Measurements from ENCODE around the gene HEATR1.
"Not testable (repeated sequence)": the region's sequence is repeated elsewhere in the genome, so short reads cannot be mapped to it uniquely, and the experiment has no call there.

The HEATR1 gene

DNA sequence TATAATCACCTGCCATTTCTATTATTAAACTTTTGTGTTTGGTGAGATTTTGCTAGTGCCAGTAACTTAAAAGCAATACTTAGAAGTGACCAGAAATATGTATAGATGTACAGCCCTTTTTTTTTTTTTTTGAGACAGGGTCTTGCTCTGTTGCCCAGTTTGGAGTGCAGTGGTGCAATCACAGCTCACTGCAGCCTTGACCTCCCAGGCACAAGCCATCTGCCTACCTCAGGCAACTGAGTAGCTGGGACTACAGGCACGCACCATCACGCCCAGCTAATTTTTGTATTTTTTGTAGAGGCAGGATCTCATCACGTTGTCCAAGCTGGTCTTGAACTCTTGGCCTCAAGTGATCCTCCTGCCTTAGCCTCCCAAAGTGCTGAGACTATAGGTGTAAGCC is 23.9 kb downstream of the HEATR1 start:
- H3K9ac ChIP-seq (ENCODE audit: low read depth, low read length); H3K9me3 ChIP-seq (ENCODE audit: control insufficient read depth, insufficient read depth, low read length); H3K27me3 ChIP-seq (ENCODE audit: control insufficient read depth, insufficient read depth, low read length); H3K36me3 ChIP-seq (ENCODE audit: control insufficient read depth, insufficient read depth, low read length); H3K4me1 ChIP-seq (ENCODE audit: control insufficient read depth, insufficient read depth, low read length); H3K4me3 ChIP-seq (ENCODE audit: low read depth, low read length): not testable (repeated sequence)

GRCh38 chr1:236578661-236579060 is 25.7 kb downstream of the HEATR1 start:
- Histone ChIP-seq H3K36me3 (ENCODE audit: control insufficient read depth, insufficient read depth, low read length) (peaks cover under 1% of the 10 kb centered on the region), H3K9ac (ENCODE audit: low read depth, low read length) (no peak overlapping the region), H3K4me3 (ENCODE audit: low read depth, low read length) (no peak overlapping the region), H3K9me3 (ENCODE audit: control insufficient read depth, insufficient read depth, low read length) (no peaks in the 10 kb centered on the region), H3K4me1 (ENCODE audit: control insufficient read depth, insufficient read depth, low read length) (no peaks in the 10 kb centered on the region), H3K27me3 (ENCODE audit: control insufficient read depth, insufficient read depth, low read length) (no peaks in the 10 kb centered on the region)

- H3K36me3 ChIP-seq (ENCODE audit: control insufficient read depth, insufficient read depth, low read length); H3K4me1 ChIP-seq (ENCODE audit: control insufficient read depth, insufficient read depth, low read length); H3K9me3 ChIP-seq (ENCODE audit: control insufficient read depth, insufficient read depth, low read length); H3K4me3 ChIP-seq (ENCODE audit: low read depth, low read length); H3K27me3 ChIP-seq (ENCODE audit: control insufficient read depth, insufficient read depth, low read length); H3K9ac ChIP-seq (ENCODE audit: low read depth, low read length): not testable (repeated sequence)
These were observed 27.3 kb downstream of the HEATR1 start for GRCh38 chr1:236577041-236577440.

DNA sequence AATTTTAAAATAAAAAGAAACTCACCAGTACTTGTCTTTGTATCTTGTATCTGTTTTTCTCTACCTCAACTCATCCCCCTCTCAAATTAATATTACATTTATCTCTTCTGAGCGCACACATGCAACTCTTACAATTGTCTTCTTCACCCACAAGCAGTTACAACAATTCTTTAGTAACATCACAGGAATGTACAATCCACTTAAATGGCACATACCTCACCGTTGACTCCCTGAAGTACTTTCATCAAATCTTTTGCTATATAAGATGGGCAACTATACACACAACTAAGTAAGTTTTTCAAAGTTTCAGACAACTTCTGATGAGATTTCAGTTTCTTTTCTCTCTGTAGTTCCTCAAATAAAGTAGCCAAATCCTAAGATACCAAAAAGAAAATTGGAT is 28.3 kb downstream of the HEATR1 start:
- Histone ChIP-seq H3K9me3 (ENCODE audit: control insufficient read depth, insufficient read depth, low read length) (no peaks in the 10 kb centered on the region), H3K4me1 (ENCODE audit: control insufficient read depth, insufficient read depth, low read length) (no peaks in the 10 kb centered on the region), H3K4me3 (ENCODE audit: low read depth, low read length) (no peak overlapping the region), H3K9ac (ENCODE audit: low read depth, low read length) (no peak overlapping the region), H3K27me3 (ENCODE audit: control insufficient read depth, insufficient read depth, low read length) (no peaks in the 10 kb centered on the region), H3K36me3 (ENCODE audit: control insufficient read depth, insufficient read depth, low read length) (no peaks in the 10 kb centered on the region)

DNA sequence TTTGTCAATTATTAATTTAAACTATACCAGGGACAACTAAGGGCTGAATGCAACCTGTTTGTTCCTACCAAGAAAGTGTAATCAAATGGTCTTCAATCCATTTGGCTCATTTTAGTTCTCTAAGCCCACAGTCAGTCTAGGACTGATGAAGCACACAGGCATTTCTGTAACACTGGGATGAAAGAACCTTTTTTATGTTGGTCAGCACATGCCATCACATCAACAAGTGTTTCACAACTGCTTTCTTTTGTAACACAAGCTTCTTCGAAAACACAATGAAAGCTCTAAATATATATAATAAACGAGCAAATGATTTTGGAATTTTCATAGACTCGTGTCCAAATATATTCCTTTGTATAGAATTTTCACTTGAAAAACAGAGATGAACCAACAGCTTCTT is 28.8 kb downstream of the HEATR1 start:
- Histone ChIP-seq H3K4me1 (ENCODE audit: control insufficient read depth, insufficient read depth, low read length) (no peaks in the 10 kb centered on the region), H3K9me3 (ENCODE audit: control insufficient read depth, insufficient read depth, low read length) (no peaks in the 10 kb centered on the region), H3K36me3 (ENCODE audit: control insufficient read depth, insufficient read depth, low read length) (no peaks in the 10 kb centered on the region), H3K27me3 (ENCODE audit: control insufficient read depth, insufficient read depth, low read length) (no peaks in the 10 kb centered on the region), H3K4me3 (ENCODE audit: low read depth, low read length) (no peak overlapping the region), H3K9ac (ENCODE audit: low read depth, low read length) (no peak overlapping the region)

- Histone ChIP-seq H3K4me1 (ENCODE audit: control insufficient read depth, insufficient read depth, low read length) (no peaks in the 10 kb centered on the region), H3K27me3 (ENCODE audit: control insufficient read depth, insufficient read depth, low read length) (no peaks in the 10 kb centered on the region), H3K9ac (ENCODE audit: low read depth, low read length) (no peak overlapping the region), H3K4me3 (ENCODE audit: low read depth, low read length) (no peak overlapping the region), H3K36me3 (ENCODE audit: control insufficient read depth, insufficient read depth, low read length) (peaks cover 16% of the 10 kb centered on the region), H3K9me3 (ENCODE audit: control insufficient read depth, insufficient read depth, low read length) (no peaks in the 10 kb centered on the region)
These were observed 35.9 kb downstream of the HEATR1 start for GRCh38 chr1:236568285-236568894.

DNA sequence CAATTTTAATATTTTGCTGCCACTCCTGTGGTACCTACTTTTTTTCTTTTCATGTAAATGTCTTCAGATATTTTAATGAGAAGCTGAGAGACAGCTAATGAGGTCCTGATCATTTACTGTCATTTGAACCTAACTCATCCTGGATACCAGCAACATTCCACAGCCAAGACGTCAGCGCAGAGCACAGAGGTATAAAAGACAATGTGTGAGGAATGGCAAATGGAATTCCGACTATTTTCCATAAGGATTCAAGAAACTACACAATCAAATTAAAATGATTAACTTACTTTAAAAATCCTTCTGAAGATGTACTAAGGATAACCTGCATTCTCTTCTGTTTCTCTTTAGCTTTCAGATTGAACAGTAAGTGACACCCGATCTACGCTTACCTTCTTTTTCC is 38.8 kb downstream of the HEATR1 start:
- peaks cover 16% of the 10 kb centered on the region for H3K36me3 ChIP-seq (ENCODE audit: control insufficient read depth, insufficient read depth, low read length)
- no peaks in the 10 kb centered on the region for H3K27me3 ChIP-seq (ENCODE audit: control insufficient read depth, insufficient read depth, low read length)
- no peaks in the 10 kb centered on the region for H3K4me1 ChIP-seq (ENCODE audit: control insufficient read depth, insufficient read depth, low read length)
- no peak overlapping the region for H3K9ac ChIP-seq (ENCODE audit: low read depth, low read length)
- no peaks in the 10 kb centered on the region for H3K9me3 ChIP-seq (ENCODE audit: control insufficient read depth, insufficient read depth, low read length)
- no peak overlapping the region for H3K4me3 ChIP-seq (ENCODE audit: low read depth, low read length)

GRCh38 chr1:236561976-236562375 is 42.3 kb downstream of the HEATR1 start:
- H3K36me3 ChIP-seq (ENCODE audit: control insufficient read depth, insufficient read depth, low read length), result peaks cover 16% of the 10 kb centered on the region

DNA sequence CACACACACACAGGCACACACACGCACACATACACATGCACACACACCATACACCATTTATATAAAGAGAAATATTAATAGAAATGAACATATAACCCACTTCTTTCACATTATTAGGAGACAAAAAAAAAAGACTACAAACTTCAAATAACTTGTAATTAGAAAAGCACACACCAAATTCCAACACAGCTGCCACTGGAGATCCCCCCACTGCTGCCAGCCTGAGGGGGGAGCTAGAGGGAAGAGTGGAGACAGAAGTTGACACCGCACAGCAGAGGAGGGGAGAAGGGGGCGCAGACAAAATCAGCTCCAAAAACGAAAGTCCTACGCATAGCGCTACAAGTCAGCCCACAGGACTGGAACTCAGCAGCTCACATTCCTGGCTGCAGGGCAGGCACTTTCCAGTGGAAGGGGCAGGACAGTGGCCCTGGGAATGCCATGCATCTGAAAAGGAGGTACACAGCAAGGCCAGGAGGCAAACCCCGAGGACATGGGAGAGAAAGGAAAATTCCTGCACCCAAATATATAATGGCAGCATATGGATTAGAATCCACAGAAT is 44.0 kb downstream of the HEATR1 start:
- H3K4me1 ChIP-seq (ENCODE audit: control insufficient read depth, insufficient read depth, low read length), result no peaks in the 10 kb centered on the region
- H3K9ac ChIP-seq (ENCODE audit: low read depth, low read length), result no peak overlapping the region
- peaks cover 7% of the 10 kb centered on the region for H3K36me3 ChIP-seq (ENCODE audit: control insufficient read depth, insufficient read depth, low read length)
- H3K4me3 ChIP-seq (ENCODE audit: low read depth, low read length), result no peak overlapping the region
- no peaks in the 10 kb centered on the region for H3K9me3 ChIP-seq (ENCODE audit: control insufficient read depth, insufficient read depth, low read length)
- H3K27me3 ChIP-seq (ENCODE audit: control insufficient read depth, insufficient read depth, low read length), result no peaks in the 10 kb centered on the region

More at GRCh38 chr1:236561976-236562375, 42.3 kb downstream of the HEATR1 start:
- Histone ChIP-seq H3K4me3 (ENCODE audit: low read depth, low read length) (no peak overlapping the region), H3K27me3 (ENCODE audit: control insufficient read depth, insufficient read depth, low read length) (no peaks in the 10 kb centered on the region), H3K4me1 (ENCODE audit: control insufficient read depth, insufficient read depth, low read length) (no peaks in the 10 kb centered on the region), H3K9ac (ENCODE audit: low read depth, low read length) (no peak overlapping the region), H3K9me3 (ENCODE audit: control insufficient read depth, insufficient read depth, low read length) (no peaks in the 10 kb centered on the region)

DNA sequence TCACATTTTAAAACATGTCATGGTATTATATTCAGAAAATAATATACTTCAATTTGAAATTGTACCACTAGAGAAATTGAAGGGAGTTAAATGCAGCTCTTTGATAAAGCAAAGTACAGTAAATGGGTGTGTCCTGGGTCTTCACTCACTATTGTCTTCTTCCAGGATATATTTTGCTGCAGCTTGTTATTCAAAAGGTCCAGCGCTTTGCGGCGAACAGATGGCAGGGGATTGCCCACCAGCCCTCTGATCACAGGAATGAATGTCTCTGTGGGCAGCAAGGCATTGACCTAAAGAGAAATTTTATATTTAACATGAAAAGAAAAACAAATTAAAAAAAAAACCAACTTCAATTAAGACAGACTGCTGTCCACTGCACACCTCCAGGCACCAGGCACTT is 45.5 kb downstream of the HEATR1 start:
- peaks cover 7% of the 10 kb centered on the region for H3K36me3 ChIP-seq (ENCODE audit: control insufficient read depth, insufficient read depth, low read length)

DNA sequence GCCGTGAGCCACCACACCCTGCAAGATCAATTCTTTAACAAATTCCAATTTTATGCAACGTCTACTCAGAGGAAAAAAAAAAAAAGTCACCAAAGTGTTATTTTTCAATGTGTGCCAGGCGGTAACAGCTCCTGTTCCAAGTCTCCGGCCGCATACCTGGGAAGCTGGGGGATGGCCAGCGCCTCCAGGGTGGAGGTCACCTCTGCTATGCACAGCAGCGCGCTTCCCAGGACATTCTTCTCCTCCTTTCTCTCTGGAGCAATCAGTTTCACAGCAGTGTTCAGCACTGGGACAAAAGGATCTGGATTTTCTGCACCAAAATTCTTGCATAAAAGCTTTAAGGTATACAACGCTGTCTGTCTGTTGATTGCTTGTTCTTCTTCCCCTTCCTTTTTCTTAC is 46.2 kb downstream of the HEATR1 start:
- Histone ChIP-seq H3K9ac (ENCODE audit: low read depth, low read length) (no peak overlapping the region), H3K9me3 (ENCODE audit: control insufficient read depth, insufficient read depth, low read length) (no peaks in the 10 kb centered on the region), H3K36me3 (ENCODE audit: control insufficient read depth, insufficient read depth, low read length) (peaks cover 7% of the 10 kb centered on the region), H3K4me3 (ENCODE audit: low read depth, low read length) (no peak overlapping the region), H3K4me1 (ENCODE audit: control insufficient read depth, insufficient read depth, low read length) (no peaks in the 10 kb centered on the region), H3K27me3 (ENCODE audit: control insufficient read depth, insufficient read depth, low read length) (no peaks in the 10 kb centered on the region)

More for the DNA sequence above, 45.5 kb downstream of the HEATR1 start:
- Histone ChIP-seq H3K27me3 (ENCODE audit: control insufficient read depth, insufficient read depth, low read length) (no peaks in the 10 kb centered on the region), H3K9me3 (ENCODE audit: control insufficient read depth, insufficient read depth, low read length) (no peaks in the 10 kb centered on the region), H3K4me3 (ENCODE audit: low read depth, low read length) (no peak overlapping the region), H3K4me1 (ENCODE audit: control insufficient read depth, insufficient read depth, low read length) (no peaks in the 10 kb centered on the region), H3K9ac (ENCODE audit: low read depth, low read length) (no peak overlapping the region)

GRCh38 chr1:236556606-236557005 is 47.7 kb downstream of the HEATR1 start:
- Histone ChIP-seq H3K27me3 (ENCODE audit: control insufficient read depth, insufficient read depth, low read length) (no peaks in the 10 kb centered on the region), H3K4me1 (ENCODE audit: control insufficient read depth, insufficient read depth, low read length) (no peaks in the 10 kb centered on the region), H3K9me3 (ENCODE audit: control insufficient read depth, insufficient read depth, low read length) (no peaks in the 10 kb centered on the region), H3K9ac (ENCODE audit: low read depth, low read length) (no peak overlapping the region), H3K36me3 (ENCODE audit: control insufficient read depth, insufficient read depth, low read length) (peaks cover 8% of the 10 kb centered on the region), H3K4me3 (ENCODE audit: low read depth, low read length) (no peak overlapping the region)
